Neural cell (in vitro differentiated cells): Measurements from ENCODE around the gene FBXL17.

Experiments
- EP300 ChIP-seq: fragments of 450-650 bp; conservative IDR thresholded peaks from 2 replicates; pipeline ENCODE4 v1.6.1; 2014; ENCODE audit warnings: antibody characterized with exemption, mild to moderate bottlenecking, moderate library complexity; ENCODE audit not compliant: poor library complexity, severe bottlenecking
- MXI1 ChIP-seq: fragments of 450-650 bp; conservative IDR thresholded peaks from 2 replicates; pipeline ENCODE4 v1.6.1; 2014; ENCODE audit warnings: antibody characterized with exemption, mild to moderate bottlenecking; ENCODE audit not compliant: poor library complexity, severe bottlenecking
- POLR2AphosphoS5 ChIP-seq: IDR thresholded peaks from 2 replicates; pipeline ENCODE4 v1.6.1; 2012
- RAD21 ChIP-seq: fragments of 450-650 bp; conservative IDR thresholded peaks from 2 replicates; pipeline ENCODE4 v1.6.1; 2014; ENCODE audit warnings: antibody characterized with exemption, mild to moderate bottlenecking, moderate library complexity
- SMC3 ChIP-seq: fragments of 450-650 bp; conservative IDR thresholded peaks from 2 replicates; pipeline ENCODE4 v1.6.1; 2014; ENCODE audit warnings: antibody characterized with exemption, mild to moderate bottlenecking, moderate library complexity; ENCODE audit not compliant: poor library complexity
- TAF1 ChIP-seq: IDR thresholded peaks from 2 replicates; pipeline ENCODE4 v1.6.1; 2012; ENCODE audit warnings: low read depth
- TF ChIP-seq, protein P1 (sequence below): fragments of 450-650 bp; IDR thresholded peaks from 2 replicates; pipeline ENCODE4 v1.5.1; 2014; ENCODE audit warnings: antibody characterized with exemption, mild to moderate bottlenecking, moderate library complexity; ENCODE audit not compliant: poor library complexity, severe bottlenecking
- TF ChIP-seq, protein P2 (sequence below): IDR thresholded peaks from 2 replicates; pipeline ENCODE4 v1.6.1; 2012; ENCODE audit warnings: borderline replicate concordance

DNA sequence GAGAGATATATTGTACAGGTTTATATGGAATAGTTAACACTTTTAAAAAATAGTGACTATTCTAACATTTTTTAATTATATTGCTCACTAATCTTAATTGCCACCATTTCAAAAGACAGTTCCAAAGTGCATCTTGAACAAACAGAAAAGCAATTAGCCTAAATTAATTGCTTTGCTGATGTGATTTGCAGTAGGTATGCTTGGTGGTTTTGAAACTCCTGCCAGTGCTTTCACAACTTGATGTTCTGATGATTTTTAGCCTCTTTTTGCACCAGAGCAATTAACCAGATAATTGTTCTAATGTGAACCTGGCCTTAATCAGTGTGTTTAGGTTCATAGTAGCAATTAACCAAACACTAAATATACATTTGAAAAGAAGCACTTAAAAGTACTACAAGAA, 207.6 kb downstream of the FBXL17 start:
- TF ChIP-seq, protein P1, sequence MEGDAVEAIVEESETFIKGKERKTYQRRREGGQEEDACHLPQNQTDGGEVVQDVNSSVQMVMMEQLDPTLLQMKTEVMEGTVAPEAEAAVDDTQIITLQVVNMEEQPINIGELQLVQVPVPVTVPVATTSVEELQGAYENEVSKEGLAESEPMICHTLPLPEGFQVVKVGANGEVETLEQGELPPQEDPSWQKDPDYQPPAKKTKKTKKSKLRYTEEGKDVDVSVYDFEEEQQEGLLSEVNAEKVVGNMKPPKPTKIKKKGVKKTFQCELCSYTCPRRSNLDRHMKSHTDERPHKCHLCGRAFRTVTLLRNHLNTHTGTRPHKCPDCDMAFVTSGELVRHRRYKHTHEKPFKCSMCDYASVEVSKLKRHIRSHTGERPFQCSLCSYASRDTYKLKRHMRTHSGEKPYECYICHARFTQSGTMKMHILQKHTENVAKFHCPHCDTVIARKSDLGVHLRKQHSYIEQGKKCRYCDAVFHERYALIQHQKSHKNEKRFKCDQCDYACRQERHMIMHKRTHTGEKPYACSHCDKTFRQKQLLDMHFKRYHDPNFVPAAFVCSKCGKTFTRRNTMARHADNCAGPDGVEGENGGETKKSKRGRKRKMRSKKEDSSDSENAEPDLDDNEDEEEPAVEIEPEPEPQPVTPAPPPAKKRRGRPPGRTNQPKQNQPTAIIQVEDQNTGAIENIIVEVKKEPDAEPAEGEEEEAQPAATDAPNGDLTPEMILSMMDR, result no peak
- TF ChIP-seq, protein P2, sequence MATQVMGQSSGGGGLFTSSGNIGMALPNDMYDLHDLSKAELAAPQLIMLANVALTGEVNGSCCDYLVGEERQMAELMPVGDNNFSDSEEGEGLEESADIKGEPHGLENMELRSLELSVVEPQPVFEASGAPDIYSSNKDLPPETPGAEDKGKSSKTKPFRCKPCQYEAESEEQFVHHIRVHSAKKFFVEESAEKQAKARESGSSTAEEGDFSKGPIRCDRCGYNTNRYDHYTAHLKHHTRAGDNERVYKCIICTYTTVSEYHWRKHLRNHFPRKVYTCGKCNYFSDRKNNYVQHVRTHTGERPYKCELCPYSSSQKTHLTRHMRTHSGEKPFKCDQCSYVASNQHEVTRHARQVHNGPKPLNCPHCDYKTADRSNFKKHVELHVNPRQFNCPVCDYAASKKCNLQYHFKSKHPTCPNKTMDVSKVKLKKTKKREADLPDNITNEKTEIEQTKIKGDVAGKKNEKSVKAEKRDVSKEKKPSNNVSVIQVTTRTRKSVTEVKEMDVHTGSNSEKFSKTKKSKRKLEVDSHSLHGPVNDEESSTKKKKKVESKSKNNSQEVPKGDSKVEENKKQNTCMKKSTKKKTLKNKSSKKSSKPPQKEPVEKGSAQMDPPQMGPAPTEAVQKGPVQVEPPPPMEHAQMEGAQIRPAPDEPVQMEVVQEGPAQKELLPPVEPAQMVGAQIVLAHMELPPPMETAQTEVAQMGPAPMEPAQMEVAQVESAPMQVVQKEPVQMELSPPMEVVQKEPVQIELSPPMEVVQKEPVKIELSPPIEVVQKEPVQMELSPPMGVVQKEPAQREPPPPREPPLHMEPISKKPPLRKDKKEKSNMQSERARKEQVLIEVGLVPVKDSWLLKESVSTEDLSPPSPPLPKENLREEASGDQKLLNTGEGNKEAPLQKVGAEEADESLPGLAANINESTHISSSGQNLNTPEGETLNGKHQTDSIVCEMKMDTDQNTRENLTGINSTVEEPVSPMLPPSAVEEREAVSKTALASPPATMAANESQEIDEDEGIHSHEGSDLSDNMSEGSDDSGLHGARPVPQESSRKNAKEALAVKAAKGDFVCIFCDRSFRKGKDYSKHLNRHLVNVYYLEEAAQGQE, result no peak
- no peak for TF ChIP-seq POLR2AphosphoS5
- no peak for TF ChIP-seq MXI1
- no peak for TF ChIP-seq TAF1
- no peak for TF ChIP-seq RAD21
- TF ChIP-seq EP300, result no peak
- no peak for TF ChIP-seq SMC3
